ENCODE data around the gene TIAM2.

DNA sequence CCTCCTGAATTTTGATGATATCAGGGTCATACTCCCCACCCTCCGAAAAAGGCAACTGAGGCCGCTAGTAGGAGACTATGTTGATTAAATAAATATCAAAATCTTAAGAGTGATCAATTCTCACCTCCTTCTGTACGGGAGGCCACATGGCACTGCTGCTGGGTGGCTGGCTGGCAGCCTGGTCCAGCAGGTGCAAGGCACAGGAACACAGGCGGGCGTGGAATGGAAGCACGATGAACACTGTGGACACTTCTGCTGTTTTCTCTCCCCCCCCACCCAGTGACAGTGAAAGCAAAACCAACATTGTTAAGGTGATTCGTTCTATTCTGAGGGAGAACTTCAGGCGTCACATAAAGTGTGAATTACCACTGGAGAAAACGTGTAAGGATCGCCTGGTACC is 259.0 kb downstream of the TIAM2 start:
- TF ChIP-seq EP300 (IDR thresholded peaks at IDR 0.05) (no peak), POLR2AphosphoS5 (IDR thresholded peaks at IDR 0.05) (no peak), POLR2A (IDR thresholded peaks at IDR 0.05) (no peak)

Data from upper lobe of left lung (tissue), 4 donors.